Naive thymus-derived CD8-positive, alpha-beta T cell (primary cell): Measurements from ENCODE around the gene KCNQ1OT1. TPM values are rescaled to one million over a fixed set of nuclear protein-coding genes. Genes with fewer than 3 reads are reported as not detected.
A peak's percentile ranks its signal among the peaks of the same experiment; 100 is the strongest.

ENCODE experiments used
- ATAC-seq, 2 donors: fragments of 150-1000 bp; cut with Tn5 transposase in 1 of 2; sonication (Bioruptor Pico), chemical (Tn5 transposase) in 1 of 2; 1 replicate in 1 of 2; 2 replicates in 1 of 2; pipeline ENCODE4 v1.10.0; 2021; ENCODE audit warnings: mild to moderate bottlenecking in 2 of 2, moderate library complexity in 2 of 2
- POLR2A ChIA-PET: fragments of 350-600 bp; sonication (Branson Sonifier 250); formaldehyde crosslinking; loops from one replicate; lab custom pipeline; 2021; ENCODE audit warnings: antibody characterized with exemption; lab: Charles Lee
- DNase-seq, 10 donors: peaks; one replicate each; pipeline versions ENCODE4 v3.0.0 to v3.0.0-alpha.2; 2020 to 2022
- H3K27ac Mint-ChIP-seq, 10 donors: one replicate each; pipeline ENCODE4 v1.8.0; 2020 to 2022; ENCODE audit warnings: mild to moderate bottlenecking in 10 of 10, mixed read lengths in 10 of 10, moderate library complexity in 4 of 10, inconsistent platforms in 1 of 10
- H3K27me3 Mint-ChIP-seq, 5 donors: one replicate each; pipeline ENCODE4 v1.8.0; 2021 to 2022; ENCODE audit warnings: mixed read lengths in 5 of 5
- H3K36me3 Mint-ChIP-seq, 3 donors: one replicate each; pipeline ENCODE4 v1.8.0; 2020 to 2022; ENCODE audit warnings: mixed read lengths in 3 of 3, mild to moderate bottlenecking in 2 of 3, inconsistent platforms in 1 of 3
- H3K4me1 Mint-ChIP-seq, 4 donors: one replicate each; pipeline ENCODE4 v1.8.0; 2021 to 2022; ENCODE audit warnings: mixed read lengths in 4 of 4
- H3K4me3 Mint-ChIP-seq, 10 donors: one replicate each; pipeline ENCODE4 v1.8.0; 2020 to 2022; ENCODE audit warnings: mild to moderate bottlenecking in 10 of 10, mixed read lengths in 10 of 10, moderate library complexity in 6 of 10, inconsistent platforms in 1 of 10
- H3K9me3 Mint-ChIP-seq, 9 donors: one replicate each; pipeline ENCODE4 v1.8.0; 2020 to 2022; ENCODE audit warnings: mixed read lengths in 9 of 9, mild to moderate bottlenecking in 3 of 9, inconsistent platforms in 1 of 9, moderate library complexity in 1 of 9
- polyA plus RNA-seq, 3 donors: library from polyadenylated mRNA; unstranded; fragments of 300-500 nt; fragmentation: Illumina TruSeq; gene quantifications; one replicate each; pipeline ENCODE4 v1.2.3, GENCODE V29; 2021
- total RNA-seq, 8 experiments: library from RNA in 2 of 8; stranded (reverse) in 2 of 8; gene quantifications; one replicate each; pipeline ENCODE4 v1.2.3 and lab custom pipeline; 2021 to 2026

Gene KCNQ1OT1
- total and polyA plus RNA-seq, 5 experiments from 2014 or later: 0.03 to 0.22 (median 0.05) TPM

DNA sequence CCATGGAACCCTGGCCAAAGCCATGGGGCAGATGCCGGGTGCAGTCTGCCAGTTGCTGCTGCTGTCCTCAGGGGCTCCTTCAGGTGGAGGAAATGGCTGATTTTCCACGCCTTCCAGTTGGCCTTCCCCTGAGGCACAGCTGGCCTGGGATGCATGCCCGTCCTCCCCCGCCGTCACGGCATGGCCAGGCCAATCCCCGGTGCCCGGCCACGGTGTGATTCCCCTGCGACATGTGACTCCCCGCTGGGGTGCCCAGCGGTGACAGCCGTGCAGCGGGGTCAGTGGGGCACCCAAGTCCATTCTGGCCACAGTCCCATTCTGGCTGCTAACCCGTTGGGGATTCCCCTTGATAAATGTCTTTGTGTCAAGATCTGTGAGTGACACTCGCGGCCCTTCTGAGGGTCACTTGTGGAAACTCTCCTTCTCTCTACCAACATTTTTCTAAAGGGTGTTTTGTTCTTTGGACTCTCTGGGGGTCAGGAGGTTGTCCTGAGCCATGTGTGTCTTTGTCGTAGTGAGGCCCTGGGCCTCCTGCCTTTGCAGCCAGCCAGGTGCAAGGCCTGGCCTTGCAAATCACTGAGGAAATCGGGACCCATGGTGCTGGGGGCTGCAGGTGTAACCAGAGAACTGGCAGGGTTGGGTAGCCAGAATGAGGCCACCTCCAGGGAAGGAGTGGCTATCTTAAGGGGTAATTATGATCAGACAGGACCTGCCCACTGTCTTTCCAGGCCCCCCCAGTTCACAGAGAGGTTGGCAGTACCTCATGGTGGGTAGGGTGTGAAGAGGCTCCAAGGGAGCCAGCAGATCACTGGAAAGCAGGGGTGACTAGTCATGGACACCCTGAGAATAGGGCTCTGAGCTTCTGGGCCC lies 37.1 kb downstream of the KCNQ1OT1 start:
- H3K36me3 Mint-ChIP-seq: peaks cover 15 to 47% (median 46%) of the 10 kb centered on the region in 3 donors
- no peaks in the 10 kb centered on the region for H3K27me3 Mint-ChIP-seq
- DNase-seq (no peak), ATAC-seq (no peak)
- no peak overlapping the region for H3K4me3 Mint-ChIP-seq
- H3K9me3 Mint-ChIP-seq: peaks cover 0 to 11% (median 3%) of the 10 kb centered on the region in 9 donors
- no peak overlapping the region for H3K27ac Mint-ChIP-seq
- peaks cover 0 to 5% (median under 1%) of the 10 kb centered on the region in 4 donors for H3K4me1 Mint-ChIP-seq
- POLR2A ChIA-PET: no interaction called here

- Mint-ChIP-seq H3K36me3 (peaks cover 15 to 54% (median 53%) of the 10 kb centered on the region in 3 donors), H3K27me3 (no peaks in the 10 kb centered on the region), H3K4me3 (no peak overlapping the region), H3K9me3 (peaks cover 0 to 11% (median 3%) of the 10 kb centered on the region in 9 donors), H3K27ac (no peak overlapping the region), H3K4me1 (peaks cover 0 to 7% (median under 1%) of the 10 kb centered on the region in 4 donors)
- no peak for ATAC-seq
- POLR2A ChIA-PET: no interaction called here
- no peak for DNase-seq
Observed at GRCh38 chr11:2662024-2662312, 37.8 kb downstream of the KCNQ1OT1 start.

- H3K9me3 Mint-ChIP-seq: peaks cover 0 to 11% (median 3%) of the 10 kb centered on the region in 9 donors
- ATAC-seq (no peak), DNase-seq (no peak)
- H3K4me3 Mint-ChIP-seq: no peak overlapping the region
- no peaks in the 10 kb centered on the region for H3K27me3 Mint-ChIP-seq
- peak overlapping the region in 1 of 10 donors; percentile 15 for H3K27ac Mint-ChIP-seq
- H3K4me1 Mint-ChIP-seq: peaks cover 0 to 8% (median 3%) of the 10 kb centered on the region in 4 donors
- POLR2A ChIA-PET: interaction anchor here (0.6 kb wide), 1 partner anchor 210 kb away, joined by 3 read pairs; no protein-coding TSS in a partner anchor
- peaks cover 17 to 55% (median 54%) of the 10 kb centered on the region in 3 donors for H3K36me3 Mint-ChIP-seq
Observed at GRCh38 chr11:2661173-2662023, 38.4 kb downstream of the KCNQ1OT1 start.

DNA sequence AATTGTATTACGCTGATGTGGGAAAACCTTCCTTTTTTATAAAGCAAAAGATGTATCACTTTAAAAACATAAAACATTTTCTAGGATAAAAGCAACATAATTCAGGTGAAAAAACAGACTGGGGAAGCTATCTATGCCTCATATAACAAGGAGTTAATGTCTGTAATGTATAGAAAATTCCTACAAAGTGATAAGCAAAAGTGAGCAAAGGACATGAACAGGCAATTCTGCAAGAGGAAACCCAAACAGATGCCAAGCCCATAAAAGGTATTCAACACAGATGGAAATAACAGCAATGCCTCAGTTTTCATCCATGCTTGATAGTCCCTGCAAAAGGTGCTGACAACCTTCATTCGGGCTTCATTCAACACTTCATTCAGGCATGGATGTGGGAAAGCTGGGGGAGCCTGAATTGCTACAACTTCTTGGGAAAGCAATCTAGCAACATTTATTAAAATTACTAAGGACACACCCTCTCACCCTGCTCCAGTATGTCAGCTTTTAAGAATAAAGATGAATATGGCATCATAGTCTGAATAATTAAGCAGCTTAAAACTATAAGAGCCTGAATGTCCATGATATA lies 39.3 kb downstream of the KCNQ1OT1 start:
- no peak for ATAC-seq
- Mint-ChIP-seq H3K9me3 (peaks cover 0 to 11% (median 3%) of the 10 kb centered on the region in 9 donors), H3K4me3 (no peak overlapping the region), H3K36me3 (peaks cover 22 to 53% (median 52%) of the 10 kb centered on the region in 3 donors), H3K4me1 (peaks cover 2 to 12% (median 10%) of the 10 kb centered on the region in 4 donors), H3K27ac (no peak overlapping the region), H3K27me3 (no peaks in the 10 kb centered on the region)
- DNase-seq: no peak
- POLR2A ChIA-PET: no interaction called here

DNA sequence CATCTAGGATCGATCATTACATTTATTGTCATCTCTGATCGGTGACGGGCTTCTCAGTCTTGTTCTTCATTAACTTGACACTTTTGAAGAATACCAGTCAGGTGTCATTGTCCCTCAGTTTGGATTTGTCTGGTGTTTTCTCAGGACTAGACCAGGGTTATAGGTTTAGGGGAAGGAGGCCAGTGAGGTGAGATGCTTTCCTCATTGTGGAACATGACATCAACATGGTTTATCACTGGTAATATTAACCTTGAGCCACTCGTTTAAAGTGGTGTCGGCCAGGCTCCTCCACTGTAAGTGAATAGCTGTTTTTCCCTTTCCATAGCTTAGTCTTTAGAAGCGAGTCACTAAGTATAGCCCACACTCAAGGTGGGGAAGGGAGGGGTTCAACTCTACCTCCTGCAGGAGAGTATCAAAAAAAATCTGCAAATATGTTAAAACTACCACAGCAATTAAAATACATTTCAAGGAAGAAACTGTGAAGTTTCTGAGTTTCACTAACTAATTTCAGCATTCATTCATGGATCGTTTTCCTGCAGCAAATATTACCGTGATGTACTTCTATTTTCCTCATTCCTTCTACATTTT lies 42.0 kb downstream of the KCNQ1OT1 start:
- Mint-ChIP-seq H3K36me3 (peaks cover 22 to 53% (median 51%) of the 10 kb centered on the region in 3 donors), H3K27me3 (no peaks in the 10 kb centered on the region), H3K4me1 (peaks cover 2 to 18% (median 12%) of the 10 kb centered on the region in 4 donors), H3K9me3 (peaks cover 0 to 11% (median 4%) of the 10 kb centered on the region in 9 donors), H3K4me3 (no peak overlapping the region), H3K27ac (no peak overlapping the region)
- no peak for ATAC-seq
- POLR2A ChIA-PET: interaction anchor here (1.7 kb wide), 1 partner anchor 15 kb away, joined by 3 read pairs; no protein-coding TSS in a partner anchor
- no peak for DNase-seq

DNA sequence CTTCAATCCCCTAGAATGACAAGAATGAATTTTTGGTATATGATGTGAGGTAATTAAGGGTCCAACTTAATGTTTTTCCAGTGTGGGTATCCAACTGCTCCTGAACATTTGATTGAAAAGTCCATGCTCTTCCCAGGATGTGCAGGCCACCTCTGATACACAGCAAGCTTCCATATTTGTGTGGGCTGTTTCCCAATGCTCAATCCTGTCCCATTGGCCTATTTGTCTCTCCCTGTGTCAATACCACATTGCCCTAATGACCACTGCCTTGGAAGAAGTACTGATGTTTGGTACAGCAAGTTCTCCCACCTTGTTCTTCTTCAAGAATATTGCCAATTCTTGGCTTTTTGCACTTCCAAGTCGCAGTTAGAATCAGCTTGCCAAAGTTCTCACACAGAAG lies 42.9 kb downstream of the KCNQ1OT1 start:
- Mint-ChIP-seq H3K9me3 (peaks cover 0 to 11% (median 3%) of the 10 kb centered on the region in 9 donors), H3K27me3 (no peaks in the 10 kb centered on the region)

GRCh38 chr11:2655834-2656622 lies 43.8 kb downstream of the KCNQ1OT1 start:
- DNase-seq (no peak), ATAC-seq (no peak)
- Mint-ChIP-seq H3K36me3 (peaks cover 27 to 54% (median 49%) of the 10 kb centered on the region in 3 donors), H3K27me3 (no peaks in the 10 kb centered on the region), H3K27ac (peak overlapping the region in 2 of 10 donors; percentile 31 to 52), H3K4me1 (peaks cover 2 to 23% (median 13%) of the 10 kb centered on the region in 4 donors), H3K4me3 (peak overlapping the region in 1 of 10 donors; percentile 3), H3K9me3 (peaks cover 0 to 11% (median 5%) of the 10 kb centered on the region in 9 donors)
- POLR2A ChIA-PET: interaction anchor here (1.7 kb wide), 1 partner anchor 16 kb away, joined by 3 read pairs; no protein-coding TSS in a partner anchor

More for the DNA sequence above, 42.9 kb downstream of the KCNQ1OT1 start:
- ATAC-seq: no peak
- POLR2A ChIA-PET: interaction anchor here (1.7 kb wide), 1 partner anchor 15 kb away, joined by 3 read pairs; no protein-coding TSS in a partner anchor
- peaks cover 2 to 23% (median 13%) of the 10 kb centered on the region in 4 donors for H3K4me1 Mint-ChIP-seq
- no peak overlapping the region for H3K27ac Mint-ChIP-seq
- peaks cover 22 to 54% (median 48%) of the 10 kb centered on the region in 3 donors for H3K36me3 Mint-ChIP-seq
- DNase-seq: no peak
- H3K4me3 Mint-ChIP-seq: no peak overlapping the region

DNA sequence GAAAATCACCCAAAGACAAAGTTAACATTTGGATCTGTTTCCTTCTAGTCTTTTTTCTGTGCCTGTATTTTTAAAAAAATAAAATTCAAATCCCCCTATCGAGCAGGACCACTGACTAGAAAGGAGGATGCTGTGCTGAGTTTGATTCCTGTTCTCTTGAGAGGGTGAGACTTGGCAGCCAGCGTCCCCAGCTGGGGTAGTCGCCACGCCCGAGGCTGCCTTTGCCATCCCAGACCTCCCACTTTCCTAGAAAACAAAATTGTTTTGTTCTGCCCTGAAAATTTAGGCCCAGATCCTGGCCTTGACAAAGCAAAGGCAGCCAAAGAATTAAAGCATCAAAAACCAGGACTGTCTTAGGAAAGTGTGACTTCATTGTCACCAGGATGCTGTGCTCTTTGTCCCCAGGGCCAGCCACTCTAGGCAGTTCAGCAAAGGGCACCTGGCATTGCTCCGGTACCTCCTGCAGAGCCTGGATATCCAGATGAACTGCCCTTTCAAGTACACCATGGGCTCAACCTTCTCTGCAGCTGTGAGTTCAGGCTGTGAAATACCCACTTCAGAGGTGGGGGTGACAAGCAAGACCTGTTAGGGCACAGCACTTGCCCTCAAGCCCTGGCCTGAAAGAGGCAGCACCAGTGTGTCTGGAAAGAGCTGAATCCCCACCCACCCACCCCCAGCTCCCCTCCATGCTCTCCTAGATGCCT lies 44.6 kb downstream of the KCNQ1OT1 start:
- Mint-ChIP-seq H3K27me3 (no peaks in the 10 kb centered on the region), H3K4me1 (peaks cover 2 to 23% (median 13%) of the 10 kb centered on the region in 4 donors), H3K36me3 (peaks cover 33 to 49% (median 48%) of the 10 kb centered on the region in 3 donors), H3K27ac (peak overlapping the region in 1 of 10 donors; percentile 31), H3K4me3 (no peak overlapping the region), H3K9me3 (peaks cover 2 to 15% (median 14%) of the 10 kb centered on the region in 9 donors)
- no peak for ATAC-seq
- POLR2A ChIA-PET: no interaction called here
- no peak for DNase-seq

GRCh38 chr11:2653930-2654739 lies 45.7 kb downstream of the KCNQ1OT1 start:
- H3K36me3 Mint-ChIP-seq: peaks cover 37 to 49% (median 47%) of the 10 kb centered on the region in 3 donors
- peak overlapping the region in 2 of 10 donors; percentile 69 to 73 for H3K27ac Mint-ChIP-seq
- POLR2A ChIA-PET: no interaction called here
- ATAC-seq (no peak), DNase-seq (no peak)
- H3K4me3 Mint-ChIP-seq: no peak overlapping the region
- H3K27me3 Mint-ChIP-seq: no peaks in the 10 kb centered on the region
- H3K9me3 Mint-ChIP-seq: peaks cover 9 to 26% (median 23%) of the 10 kb centered on the region in 9 donors
- peaks cover 2 to 23% (median 13%) of the 10 kb centered on the region in 4 donors for H3K4me1 Mint-ChIP-seq

GRCh38 chr11:2653198-2653551 lies 46.6 kb downstream of the KCNQ1OT1 start:
- Mint-ChIP-seq H3K27me3 (no peaks in the 10 kb centered on the region), H3K27ac (no peak overlapping the region), H3K9me3 (peaks cover 8 to 34% (median 27%) of the 10 kb centered on the region in 9 donors), H3K4me3 (no peak overlapping the region), H3K4me1 (peaks cover 2 to 23% (median 10%) of the 10 kb centered on the region in 4 donors), H3K36me3 (peaks cover 37 to 47% (median 39%) of the 10 kb centered on the region in 3 donors)
- ATAC-seq (no peak), DNase-seq (no peak)
- POLR2A ChIA-PET: no interaction called here
